Measurements from ENCODE around the gene HPSE2.

GRCh38 chr10:98610836-98611235 is 624.8 kb downstream of the HPSE2 start:
- TF ChIP-seq POLR2A (IDR thresholded peaks at IDR 0.05; ENCODE audit: low read depth, low read length) (no peak), POLR2AphosphoS5 (IDR thresholded peaks at IDR 0.05; ENCODE audit: low read depth, low read length) (no peak), TAF1 (IDR thresholded peaks at IDR 0.05; ENCODE audit: low read depth, low read length) (no peak), POU2F2 (IDR thresholded peaks at IDR 0.05; ENCODE audit: low read depth, low read length) (no peak), SPI1 (IDR thresholded peaks at IDR 0.05; ENCODE audit: low read depth, low read length) (no peak)

Data from GM12891 (cell line).